Stomach (tissue), 9 donors: ENCODE results near the gene LRRC15. TPM values are rescaled to one million over a fixed set of nuclear protein-coding genes. Genes with fewer than 3 reads are reported as not detected.

Experiments used
- DNase-seq, 2 donors: peaks; one replicate each; pipeline versions ENCODE4 v3.0.0 to v3.0.0-alpha.2; 2013 to 2019
- H3K27ac ChIP-seq, 5 donors: fragments of 200-600 bp in 4 of 5; sonication (generic) in 4 of 5; one replicate each; pipeline ENCODE4 v1.5.1; 2013 to 2019; ENCODE audit warnings: mild to moderate bottlenecking in 1 of 5, moderate library complexity in 1 of 5
- H3K27me3 ChIP-seq, 3 donors: fragments of 200-600 bp; sonication (generic); one replicate each; pipeline ENCODE4 v1.5.1; 2017 to 2019; ENCODE audit warnings: mixed run types in 1 of 3
- H3K36me3 ChIP-seq, 4 donors: fragments of 200-600 bp; sonication (generic); 1 replicate in 3 of 4; 2 replicates in 1 of 4; pipeline ENCODE4 v1.5.1; 2016 to 2019
- H3K4me1 ChIP-seq, 4 donors: fragments of 200-600 bp; sonication (generic); one replicate each; pipeline ENCODE4 v1.5.1; 2016 to 2019
- H3K4me3 ChIP-seq, 4 donors: fragments of 200-600 bp; sonication (generic) in 3 of 4; one replicate each; pipeline ENCODE4 v1.5.1; 2016 to 2019; ENCODE audit warnings: mild to moderate bottlenecking in 1 of 4
- H3K9me3 ChIP-seq, 4 donors: fragments of 200-600 bp; sonication (generic); one replicate each; pipeline ENCODE4 v1.5.1; 2016 to 2019
- EP300 ChIP-seq: sonication (generic); formaldehyde crosslinking; IDR thresholded peaks from one replicate; pipeline ENCODE4 v1.6.1; 2017; ENCODE audit warnings: antibody characterized with exemption
- POLR2A ChIP-seq, 4 donors: fragments of 450-650 bp; IDR thresholded peaks; one replicate each; pipeline ENCODE4 v1.6.1; 2016; ENCODE audit warnings: antibody characterized with exemption in 4 of 4, control low read depth in 2 of 4, mild to moderate bottlenecking in 1 of 4, moderate library complexity in 1 of 4
- POLR2AphosphoS5 ChIP-seq, 3 donors: sonication (generic); formaldehyde crosslinking; IDR thresholded peaks; one replicate each; pipeline ENCODE4 v1.6.1; 2016; ENCODE audit warnings: antibody characterized with exemption in 3 of 3
- WGBS, 5 donors: extraction: QIAGEN DNeasy Blood & Tissue Kit in 3 of 5; methylation state at CpG; one replicate each; pipeline versions ENCODE4 v1.1.5 to v1.1.7; 2013 to 2018; 5-methylcytosine and 5-hydroxymethylcytosine counted together
- intact Hi-C: fragments of 100-400 bp; cut with DNase I; formaldehyde crosslinking; loops from one replicate; pipeline ENCODE4 v1.15.1; 2023; ENCODE audit warnings: low total_unique reads
- polyA plus RNA-seq, 3 donors: library from polyadenylated mRNA; stranded (reverse); fragments of 200-250 nt; gene quantifications; one replicate each; pipeline ENCODE4 v1.2.3, GENCODE V29; 2013
- total RNA-seq, 5 donors: library from RNA; depleted of rRNA; stranded (reverse); fragments of >200 nt; gene quantifications; one replicate each; pipeline versions ENCODE4 v1.1.0 to v1.2.3, GENCODE V29; 2014 to 2016
- TF ChIP-seq, protein P1 (sequence below), 7 experiments: fragments of 450-650 bp in 4 of 7; fragments of 200-600 bp in 3 of 7; sonication (generic) in 3 of 7; IDR thresholded peaks; one replicate each; pipeline ENCODE4 v1.5.1; 2016 to 2019; ENCODE audit warnings: antibody characterized with exemption in 7 of 7, control low read depth in 2 of 7, mild to moderate bottlenecking in 1 of 7
- donor health status: healthy with polysubstance abuse.
- donor health status: Bipolar disorder and iron deficiency.
- donor health status: healthy.

Gene LRRC15
- total and polyA plus RNA-seq, 8 donors = 0.03 to 1.7 (median 0.43) TPM; not detected in 3

- DNase-seq = peak in 1 of 2 donors; percentile 83
- no peak overlapping the region for H3K27ac ChIP-seq
Measured at GRCh38 chr3:194404365-194405140, 35.0 kb upstream of the LRRC15 start.

GRCh38 chr3:194401868-194402329 lies 32.4 kb upstream of the LRRC15 start:
- no peak for DNase-seq
- H3K4me3 ChIP-seq = no peak overlapping the region
- H3K27me3 ChIP-seq = peaks cover 0 to 29% (median 13%) of the 10 kb centered on the region in 3 donors
- TF ChIP-seq, protein P1, sequence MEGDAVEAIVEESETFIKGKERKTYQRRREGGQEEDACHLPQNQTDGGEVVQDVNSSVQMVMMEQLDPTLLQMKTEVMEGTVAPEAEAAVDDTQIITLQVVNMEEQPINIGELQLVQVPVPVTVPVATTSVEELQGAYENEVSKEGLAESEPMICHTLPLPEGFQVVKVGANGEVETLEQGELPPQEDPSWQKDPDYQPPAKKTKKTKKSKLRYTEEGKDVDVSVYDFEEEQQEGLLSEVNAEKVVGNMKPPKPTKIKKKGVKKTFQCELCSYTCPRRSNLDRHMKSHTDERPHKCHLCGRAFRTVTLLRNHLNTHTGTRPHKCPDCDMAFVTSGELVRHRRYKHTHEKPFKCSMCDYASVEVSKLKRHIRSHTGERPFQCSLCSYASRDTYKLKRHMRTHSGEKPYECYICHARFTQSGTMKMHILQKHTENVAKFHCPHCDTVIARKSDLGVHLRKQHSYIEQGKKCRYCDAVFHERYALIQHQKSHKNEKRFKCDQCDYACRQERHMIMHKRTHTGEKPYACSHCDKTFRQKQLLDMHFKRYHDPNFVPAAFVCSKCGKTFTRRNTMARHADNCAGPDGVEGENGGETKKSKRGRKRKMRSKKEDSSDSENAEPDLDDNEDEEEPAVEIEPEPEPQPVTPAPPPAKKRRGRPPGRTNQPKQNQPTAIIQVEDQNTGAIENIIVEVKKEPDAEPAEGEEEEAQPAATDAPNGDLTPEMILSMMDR (IDR thresholded peaks at IDR 0.05) = no peak
- TF ChIP-seq EP300 (no peak), POLR2AphosphoS5 (IDR thresholded peaks at IDR 0.05) (no peak), POLR2A (IDR thresholded peaks at IDR 0.05) (no peak)
- H3K27ac ChIP-seq = no peak overlapping the region
- H3K4me1 ChIP-seq = peaks cover 13 to 19% (median 14%) of the 10 kb centered on the region in 4 donors
- intact Hi-C loops = no loop called here
- 73 to 88% (median 76%) methylated on average over 8 of the region's 8 CpGs for WGBS, 5 donors
- peaks cover 0 to 20% (median 13%) of the 10 kb centered on the region in 4 donors for H3K36me3 ChIP-seq
- no peaks in the 10 kb centered on the region for H3K9me3 ChIP-seq

More at GRCh38 chr3:194404365-194405140, 35.0 kb upstream of the LRRC15 start:
- TF ChIP-seq, protein P1 (IDR thresholded peaks at IDR 0.05) = peak in 5 of 7 experiments; percentile 49 to 59 (median 52)
- TF ChIP-seq EP300 = no peak
- Histone ChIP-seq H3K36me3 (peaks cover 0 to 41% (median 23%) of the 10 kb centered on the region in 4 donors), H3K9me3 (no peaks in the 10 kb centered on the region), H3K4me1 (peaks cover 0 to 11% (median 0%) of the 10 kb centered on the region in 4 donors), H3K4me3 (no peak overlapping the region), H3K27me3 (peaks cover 0 to 4% (median 0%) of the 10 kb centered on the region in 3 donors)
- 35 to 42% (median 38%) methylated on average over 10 of the region's 10 CpGs for WGBS, 5 donors
- intact Hi-C loops = loop anchor here (5.0 kb wide), 1 partner anchor 67 kb away; no protein-coding TSS in a partner anchor

- no peak for DNase-seq
- 86 to 94% (median 89%) methylated on average over 9 of the region's 9 CpGs for WGBS, 5 donors
- intact Hi-C loops = no loop called here
Measured at GRCh38 chr3:194401346-194401745, 31.8 kb upstream of the LRRC15 start.

GRCh38 chr3:194399874-194400411 lies 30.4 kb upstream of the LRRC15 start:
- H3K27ac ChIP-seq = no peak overlapping the region
- H3K9me3 ChIP-seq = no peaks in the 10 kb centered on the region
- peaks cover 0 to 45% (median 15%) of the 10 kb centered on the region in 3 donors for H3K27me3 ChIP-seq
- no peak for TF ChIP-seq POLR2AphosphoS5 (IDR thresholded peaks at IDR 0.05)
- no peak for TF ChIP-seq EP300
- TF ChIP-seq, protein P1 (IDR thresholded peaks at IDR 0.05) = no peak
- no peak for TF ChIP-seq POLR2A (IDR thresholded peaks at IDR 0.05)
- 82 to 89% (median 86%) methylated on average over 15 of the region's 15 CpGs for WGBS, 5 donors
- peaks cover 13 to 25% (median 20%) of the 10 kb centered on the region in 4 donors for H3K4me1 ChIP-seq
- H3K4me3 ChIP-seq = no peak overlapping the region
- peaks cover 0 to 4% (median 2%) of the 10 kb centered on the region in 4 donors for H3K36me3 ChIP-seq
- no peak for DNase-seq
- intact Hi-C loops = no loop called here

More at GRCh38 chr3:194401346-194401745, 31.8 kb upstream of the LRRC15 start:
- H3K27ac ChIP-seq = no peak overlapping the region
- peaks cover 0 to 35% (median 15%) of the 10 kb centered on the region in 3 donors for H3K27me3 ChIP-seq
- H3K4me3 ChIP-seq = no peak overlapping the region
- TF ChIP-seq EP300 (no peak), POLR2A (IDR thresholded peaks at IDR 0.05) (no peak), POLR2AphosphoS5 (IDR thresholded peaks at IDR 0.05) (no peak)
- TF ChIP-seq, protein P1 (IDR thresholded peaks at IDR 0.05) = no peak
- peaks cover 13 to 25% (median 19%) of the 10 kb centered on the region in 4 donors for H3K4me1 ChIP-seq
- H3K36me3 ChIP-seq = peaks cover 0 to 16% (median 12%) of the 10 kb centered on the region in 4 donors
- H3K9me3 ChIP-seq = no peaks in the 10 kb centered on the region
